Activated T-helper 2 cell treated with anti-CD3 and anti-CD28 coated beads, Interferon-gamma antibody, Interleukin-2, Interleukin-4, amounts not matched to agents 10 μg/mL and 5 μg/mL and 100 μg/mL, durations not matched to agents 14 hours and 24 hours and 36 hours (primary cell): ENCODE measurements around the gene GFRA4. TPM values are rescaled to one million over a fixed set of nuclear protein-coding genes. Genes with fewer than 3 reads are reported as not detected.

ENCODE experiments used
- DNase-seq: peaks from one replicate; pipeline ENCODE4 v3.0.0; 2021; ENCODE audit warnings: low spot score
- H3K27ac Mint-ChIP-seq: one replicate; pipeline ENCODE4 v1.8.0; 2021; ENCODE audit warnings: mixed read lengths
- H3K27me3 Mint-ChIP-seq: one replicate; pipeline ENCODE4 v1.8.0; 2021; ENCODE audit warnings: low read depth, mixed read lengths
- H3K36me3 Mint-ChIP-seq: one replicate; pipeline ENCODE4 v1.8.0; 2021; ENCODE audit warnings: low read depth, mixed read lengths
- H3K4me1 Mint-ChIP-seq: one replicate; pipeline ENCODE4 v1.8.0; 2021; ENCODE audit warnings: low read depth, mixed read lengths
- H3K4me3 Mint-ChIP-seq: one replicate; pipeline ENCODE4 v1.8.0; 2021; ENCODE audit warnings: low read depth, mild to moderate bottlenecking, moderate library complexity, mixed read lengths
- H3K9me3 Mint-ChIP-seq: one replicate; pipeline ENCODE4 v1.8.0; 2021; ENCODE audit warnings: mixed read lengths
- intact Hi-C: fragments of 100-400 bp; cut with micrococcal nuclease; formaldehyde crosslinking; loops from one replicate; pipeline ENCODE4 v1.15.1; 2023
- total RNA-seq: library from RNA; stranded (reverse); gene quantifications from 2 replicates; pipeline ENCODE4 v1.2.3, GENCODE V29; 2022

Gene GFRA4
- total RNA-seq, 1 donor from 2014 or later = not detected

- no peaks in the 10 kb centered on the region for H3K36me3 Mint-ChIP-seq
- intact Hi-C loops = no loop called here
- H3K9me3 Mint-ChIP-seq = no peaks in the 10 kb centered on the region
- peaks cover 14% of the 10 kb centered on the region for H3K27me3 Mint-ChIP-seq
- H3K27ac Mint-ChIP-seq = no peak overlapping the region
- no peak overlapping the region for H3K4me3 Mint-ChIP-seq
- DNase-seq = no peak
- no peaks in the 10 kb centered on the region for H3K4me1 Mint-ChIP-seq
Observed at GRCh38 chr20:3689978-3690377, 26.8 kb upstream of the GFRA4 start.

DNA sequence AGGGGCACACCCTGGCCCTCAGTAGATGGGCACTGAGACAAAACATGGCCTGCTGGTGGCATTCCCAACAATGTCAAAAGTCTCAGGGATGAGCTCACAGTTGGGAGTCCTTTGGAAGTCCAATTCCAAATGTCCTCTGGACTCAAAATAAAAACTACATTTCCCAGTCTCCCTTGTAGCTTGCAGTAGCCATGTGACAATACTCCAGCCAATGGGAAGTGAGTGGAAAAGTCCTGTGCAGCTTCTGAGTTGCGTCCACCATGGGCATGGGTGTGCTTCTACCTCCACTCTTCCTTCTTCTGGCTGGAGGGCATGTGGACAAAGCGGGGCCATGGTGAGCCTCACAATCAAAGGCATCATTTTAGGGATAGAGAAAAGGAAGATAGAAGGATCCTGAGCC, 24.5 kb upstream of the GFRA4 start:
- no peak overlapping the region for H3K4me3 Mint-ChIP-seq
- DNase-seq = no peak
- no peaks in the 10 kb centered on the region for H3K36me3 Mint-ChIP-seq
- intact Hi-C loops = no loop called here
- H3K27ac Mint-ChIP-seq = no peak overlapping the region
- no peaks in the 10 kb centered on the region for H3K4me1 Mint-ChIP-seq
- no peaks in the 10 kb centered on the region for H3K9me3 Mint-ChIP-seq
- H3K27me3 Mint-ChIP-seq = peaks cover 31% of the 10 kb centered on the region

GRCh38 chr20:3686867-3687321, 23.7 kb upstream of the GFRA4 start:
- Mint-ChIP-seq H3K27me3 (peaks cover 34% of the 10 kb centered on the region), H3K4me1 (no peaks in the 10 kb centered on the region), H3K4me3 (no peak overlapping the region), H3K9me3 (no peaks in the 10 kb centered on the region), H3K36me3 (no peaks in the 10 kb centered on the region), H3K27ac (no peak overlapping the region)
- intact Hi-C loops = no loop called here
- DNase-seq = no peak

DNA sequence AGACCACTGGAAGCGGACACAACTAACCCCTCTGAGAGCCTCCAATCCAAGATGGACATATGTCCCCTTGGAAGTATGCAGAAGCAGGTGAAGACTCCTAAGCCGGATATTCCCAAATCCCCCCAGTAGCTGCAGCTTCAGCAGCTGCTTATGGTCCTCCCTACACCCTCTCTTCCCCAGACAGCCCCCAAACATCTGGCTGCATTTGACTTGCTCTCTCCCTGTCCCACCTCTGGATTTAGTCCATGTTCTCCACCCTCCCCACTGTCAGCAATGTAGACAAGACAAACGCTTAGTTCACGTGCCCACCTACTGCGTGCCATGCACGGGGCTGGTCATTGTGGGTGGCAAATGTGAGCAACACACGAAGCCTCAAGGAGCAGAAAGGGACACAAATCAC, 23.2 kb upstream of the GFRA4 start:
- H3K27ac Mint-ChIP-seq = no peak overlapping the region
- H3K27me3 Mint-ChIP-seq = peaks cover 37% of the 10 kb centered on the region
- no peaks in the 10 kb centered on the region for H3K4me1 Mint-ChIP-seq
- no peak overlapping the region for H3K4me3 Mint-ChIP-seq
- intact Hi-C loops = no loop called here
- H3K36me3 Mint-ChIP-seq = no peaks in the 10 kb centered on the region
- H3K9me3 Mint-ChIP-seq = no peaks in the 10 kb centered on the region
- DNase-seq = no peak

GRCh38 chr20:3685341-3685740, 22.1 kb upstream of the GFRA4 start:
- DNase-seq = no peak
- Mint-ChIP-seq H3K27ac (no peak overlapping the region), H3K36me3 (no peaks in the 10 kb centered on the region), H3K27me3 (peaks cover 46% of the 10 kb centered on the region), H3K4me1 (no peaks in the 10 kb centered on the region), H3K9me3 (no peaks in the 10 kb centered on the region), H3K4me3 (no peak overlapping the region)
- intact Hi-C loops = no loop called here

- no peak for DNase-seq
- Mint-ChIP-seq H3K27ac (no peak within 1 kb of the TSS), H3K27me3 (peaks cover 49% of the 10 kb centered on the region), H3K4me1 (no peaks in the 10 kb centered on the region), H3K9me3 (no peaks in the 10 kb centered on the region), H3K36me3 (no peaks in the 10 kb centered on the region), H3K4me3 (no peak within 1 kb of the TSS)
- intact Hi-C loops = no loop called here
Observed at GRCh38 chr20:3681931-3682781, 19.0 kb upstream of the GFRA4 start, which contains the start of gene ADAM33. Gene ADAM33, minus strand, starts transcription at chr20:3682010. Its CDS starts 6 bp downstream, at chr20:3682004.

- no peak overlapping the region for H3K27ac Mint-ChIP-seq
- no peaks in the 10 kb centered on the region for H3K36me3 Mint-ChIP-seq
- DNase-seq = no peak
- no peak overlapping the region for H3K4me3 Mint-ChIP-seq
- H3K9me3 Mint-ChIP-seq = no peaks in the 10 kb centered on the region
- intact Hi-C loops = no loop called here
- H3K27me3 Mint-ChIP-seq = peaks cover 51% of the 10 kb centered on the region
- no peaks in the 10 kb centered on the region for H3K4me1 Mint-ChIP-seq
Observed at GRCh38 chr20:3681352-3681930, 18.2 kb upstream of the GFRA4 start.

GRCh38 chr20:3680701-3681351, 17.6 kb upstream of the GFRA4 start:
- Mint-ChIP-seq H3K27me3 (peaks cover 47% of the 10 kb centered on the region), H3K27ac (no peak overlapping the region), H3K4me3 (no peak overlapping the region), H3K36me3 (no peaks in the 10 kb centered on the region), H3K4me1 (no peaks in the 10 kb centered on the region), H3K9me3 (no peaks in the 10 kb centered on the region)
- intact Hi-C loops = no loop called here
- DNase-seq = no peak

- no peaks in the 10 kb centered on the region for H3K9me3 Mint-ChIP-seq
- H3K4me3 Mint-ChIP-seq = no peak overlapping the region
- H3K27me3 Mint-ChIP-seq = peaks cover 52% of the 10 kb centered on the region
- no peaks in the 10 kb centered on the region for H3K4me1 Mint-ChIP-seq
- H3K27ac Mint-ChIP-seq = no peak overlapping the region
- H3K36me3 Mint-ChIP-seq = no peaks in the 10 kb centered on the region
- intact Hi-C loops = no loop called here
- no peak for DNase-seq
Observed at GRCh38 chr20:3679749-3680700, 16.8 kb upstream of the GFRA4 start.

DNA sequence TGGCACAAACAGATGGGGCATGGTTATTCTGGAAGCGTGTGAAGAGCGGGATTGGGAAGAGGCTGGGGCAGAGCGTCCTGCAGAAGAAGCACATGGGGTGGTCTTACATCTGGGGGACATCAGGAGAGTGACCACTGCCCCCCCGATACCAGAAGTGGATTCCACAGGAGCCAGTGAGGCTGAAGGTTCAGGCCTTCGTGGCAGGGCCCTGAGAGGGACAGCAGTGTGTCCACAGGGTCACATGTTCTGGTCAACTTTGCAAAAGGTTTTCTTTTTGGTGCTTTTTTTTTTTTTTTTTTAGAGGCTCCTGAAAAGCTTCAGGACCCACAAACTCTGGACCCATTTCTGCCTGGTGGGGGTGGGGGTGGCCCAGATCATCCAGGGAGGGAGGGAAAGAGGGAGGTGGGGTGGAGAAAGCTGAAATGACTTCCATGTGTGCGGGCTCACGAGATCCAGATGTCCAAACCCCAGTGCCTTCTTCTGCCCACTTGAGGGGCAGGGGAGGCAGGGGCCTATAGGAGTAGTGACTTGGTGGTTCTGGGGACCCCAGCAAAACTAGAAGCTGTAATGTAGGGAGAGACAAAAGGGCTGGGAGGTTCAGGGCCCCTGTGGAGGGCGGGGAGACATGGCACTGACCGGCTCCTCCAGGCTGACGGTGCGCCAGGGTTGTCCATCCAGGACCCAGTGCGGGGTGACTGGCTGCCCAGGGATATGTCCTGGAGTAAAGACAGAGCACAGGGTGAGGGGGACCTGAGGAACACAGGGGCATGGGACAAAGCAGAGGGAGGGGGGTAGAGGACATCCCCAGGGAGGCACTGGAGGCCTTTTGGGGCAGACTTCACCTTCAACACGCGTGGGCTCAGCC, 15.9 kb upstream of the GFRA4 start:
- DNase-seq = no peak
- Mint-ChIP-seq H3K27me3 (peaks cover 53% of the 10 kb centered on the region), H3K9me3 (no peaks in the 10 kb centered on the region), H3K27ac (no peak overlapping the region), H3K36me3 (no peaks in the 10 kb centered on the region), H3K4me3 (no peak overlapping the region), H3K4me1 (no peaks in the 10 kb centered on the region)
- intact Hi-C loops = no loop called here

- H3K36me3 Mint-ChIP-seq = no peaks in the 10 kb centered on the region
- peaks cover 50% of the 10 kb centered on the region for H3K27me3 Mint-ChIP-seq
- no peaks in the 10 kb centered on the region for H3K9me3 Mint-ChIP-seq
- no peak overlapping the region for H3K27ac Mint-ChIP-seq
- DNase-seq = no peak
- intact Hi-C loops = no loop called here
- no peaks in the 10 kb centered on the region for H3K4me1 Mint-ChIP-seq
- H3K4me3 Mint-ChIP-seq = no peak overlapping the region
Observed at GRCh38 chr20:3678198-3678597, 15.0 kb upstream of the GFRA4 start.

DNA sequence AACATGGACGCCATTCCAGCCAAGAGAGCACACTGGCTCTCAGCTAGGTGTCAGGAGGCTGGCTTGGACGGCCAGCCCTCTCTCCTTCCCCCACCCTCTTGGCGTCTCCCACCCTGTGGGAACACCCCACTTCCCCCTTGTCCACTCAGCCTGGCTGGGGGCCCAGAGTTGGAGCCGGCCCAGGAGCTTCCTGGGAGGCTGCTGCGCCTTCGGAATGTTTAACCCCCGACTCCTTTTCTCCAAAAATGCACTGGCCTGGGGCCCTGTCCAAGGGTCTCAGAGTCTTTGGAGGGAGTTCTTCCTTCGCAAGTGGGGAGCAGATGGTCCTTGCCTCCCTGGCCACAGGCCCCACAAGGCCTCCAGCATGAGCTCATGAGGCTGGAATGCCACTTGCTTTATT, 14.5 kb upstream of the GFRA4 start:
- H3K4me1 Mint-ChIP-seq = no peaks in the 10 kb centered on the region
- no peak overlapping the region for H3K27ac Mint-ChIP-seq
- H3K36me3 Mint-ChIP-seq = no peaks in the 10 kb centered on the region
- no peak overlapping the region for H3K4me3 Mint-ChIP-seq
- H3K27me3 Mint-ChIP-seq = peaks cover 51% of the 10 kb centered on the region
- no peak for DNase-seq
- intact Hi-C loops = no loop called here
- H3K9me3 Mint-ChIP-seq = no peaks in the 10 kb centered on the region
